HFF-Myc (cell line): ENCODE data around the gene KCNH8.

Experiments
- DNase-seq: peaks from one replicate; pipeline ENCODE4 v3.0.0-alpha.2; 2011; ENCODE audit warnings: low read depth; ENCODE audit errors: extremely low read depth
- H3K4me3 ChIP-seq: replicated peaks from 2 replicates; pipeline ENCODE4 v1.5.1; 2011; ENCODE audit warnings: low read depth, mild to moderate bottlenecking, control low read depth, low read length
- CTCF ChIP-seq: IDR thresholded peaks from 2 replicates; pipeline ENCODE4 v1.5.1; 2012; ENCODE audit warnings: mild to moderate bottlenecking, low read depth, low read length, control low read depth; ENCODE audit errors: missing control alignments

The KCNH8 gene

GRCh38 chr3:19148768-19149091 lies 420 bp downstream of the KCNH8 start:
- no peak for TF ChIP-seq CTCF
- no peak for DNase-seq
- H3K4me3 ChIP-seq: no peak overlapping the region

DNA sequence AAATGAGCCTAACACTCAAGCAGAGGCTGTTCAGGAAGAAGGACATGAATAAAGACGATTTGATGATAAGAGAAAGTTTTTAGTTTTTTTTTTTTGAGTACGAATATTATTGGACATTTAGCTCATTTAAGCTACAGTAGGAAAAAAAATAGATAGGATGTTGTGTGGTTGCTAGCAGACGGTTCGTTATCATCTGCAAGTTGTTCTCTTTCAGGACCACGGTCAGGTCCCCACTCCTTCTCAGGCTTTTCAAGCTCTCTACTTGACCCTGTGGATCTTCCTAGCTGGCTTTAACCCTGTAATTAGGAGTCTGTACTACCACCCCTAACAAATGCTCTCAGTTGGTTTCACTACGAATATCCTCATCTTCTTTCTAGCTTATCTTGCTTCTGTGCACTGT lies 1.1 kb downstream of the KCNH8 start:
- no peak for DNase-seq
- H3K4me3 ChIP-seq: no peak overlapping the region
- TF ChIP-seq CTCF: no peak

GRCh38 chr3:19151171-19151570 lies 2.9 kb downstream of the KCNH8 start:
- no peak for DNase-seq
- TF ChIP-seq CTCF: no peak

GRCh38 chr3:19154693-19155250 lies 6.5 kb downstream of the KCNH8 start:
- TF ChIP-seq CTCF: no peak
- DNase-seq: no peak
- no peak overlapping the region for H3K4me3 ChIP-seq

More at GRCh38 chr3:19151171-19151570, 2.9 kb downstream of the KCNH8 start:
- H3K4me3 ChIP-seq: no peak overlapping the region

DNA sequence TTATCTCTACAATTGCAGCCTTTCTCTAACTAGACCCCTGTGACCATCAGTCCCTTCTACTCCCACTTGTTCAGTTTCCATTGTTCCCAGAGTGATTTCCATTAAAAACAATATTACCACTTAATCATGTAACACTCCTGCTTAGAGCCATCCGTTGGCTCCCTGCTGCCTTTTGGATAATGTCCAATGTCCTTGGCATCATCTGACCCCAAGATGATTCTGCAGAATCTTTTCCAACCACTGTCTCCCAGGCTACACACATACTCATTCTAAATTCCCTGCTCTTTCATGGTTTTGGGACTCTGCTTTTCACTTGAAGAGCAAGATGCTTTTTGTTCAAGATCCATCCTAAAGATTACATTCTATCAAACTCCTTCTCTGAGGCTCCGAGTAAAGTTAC lies 7.1 kb downstream of the KCNH8 start:
- no peak overlapping the region for H3K4me3 ChIP-seq
- DNase-seq: no peak
- TF ChIP-seq CTCF: no peak

DNA sequence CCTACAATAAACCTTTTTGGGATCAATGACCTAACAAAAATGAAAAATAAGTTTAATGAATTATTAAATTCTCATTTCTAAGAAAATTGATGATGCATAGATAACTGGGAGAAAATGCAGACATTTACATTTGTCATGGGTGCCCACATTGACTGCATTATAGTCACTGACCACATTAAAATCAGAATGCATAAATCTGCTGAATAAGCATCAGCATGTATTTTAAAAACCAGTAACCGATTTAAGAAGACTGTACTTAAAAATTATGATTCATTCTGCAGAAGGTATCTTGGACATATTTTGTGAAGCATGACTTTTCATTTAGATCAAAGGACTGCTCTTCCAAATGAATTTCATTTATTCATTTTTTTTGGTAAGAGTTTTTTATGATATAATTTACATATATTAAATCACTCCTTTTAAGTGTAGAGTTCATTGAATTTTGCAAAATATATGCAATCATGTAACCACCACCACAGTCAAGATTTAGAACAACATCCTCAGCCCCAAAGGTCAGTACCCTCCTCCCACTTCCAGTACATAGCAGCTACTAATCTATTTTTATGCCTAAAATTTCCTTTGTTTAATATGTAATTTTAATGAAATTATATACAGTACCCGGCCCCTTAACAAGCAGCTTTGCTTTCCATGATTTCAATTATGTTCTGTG lies 11.8 kb downstream of the KCNH8 start:
- H3K4me3 ChIP-seq: no peak overlapping the region
- no peak for DNase-seq
- TF ChIP-seq CTCF: no peak

DNA sequence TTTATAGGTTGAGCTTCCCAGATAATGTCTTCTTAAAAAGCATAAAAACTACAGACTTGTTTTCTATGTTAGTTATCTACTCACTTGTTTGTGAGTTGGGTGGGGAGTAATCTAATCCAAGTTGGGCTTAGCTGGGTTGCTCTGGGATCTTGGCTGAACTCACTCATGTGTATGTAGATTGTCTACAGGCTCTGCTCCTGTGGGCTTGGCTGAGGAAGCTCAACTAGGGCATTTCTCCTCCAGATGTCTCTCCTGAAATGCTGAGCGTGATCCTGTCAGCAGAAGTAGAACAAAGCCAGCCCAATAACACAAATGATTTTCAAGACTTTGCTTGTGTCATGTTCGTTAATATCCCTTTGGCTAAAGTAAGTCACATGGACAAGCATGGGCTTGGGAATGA lies 17.3 kb downstream of the KCNH8 start:
- H3K4me3 ChIP-seq: no peak overlapping the region
- no peak for TF ChIP-seq CTCF
- DNase-seq: no peak
